Kidney epithelial cell (primary cell): ENCODE data around the gene NCAM1. TPM values are rescaled to one million over a fixed set of nuclear protein-coding genes. Genes with fewer than 3 reads are reported as not detected.
A peak's percentile ranks its signal among the peaks of the same experiment; 100 is the strongest.
"Not testable (repeated sequence)": the region's sequence is repeated elsewhere in the genome, so short reads cannot be mapped to it uniquely, and the experiment has no call there.

ENCODE experiments used
- DNase-seq: peaks from one replicate; pipeline ENCODE4 v3.0.0-alpha.2; 2010; ENCODE audit warnings: low read depth
- H3K27me3 ChIP-seq: 2 replicates; pipeline ENCODE4 v1.6.0; 2011; ENCODE audit warnings: low read length; ENCODE audit not compliant: control insufficient read depth, insufficient read depth
- H3K36me3 ChIP-seq: 2 replicates; pipeline ENCODE4 v1.5.1; 2011; ENCODE audit warnings: low read length; ENCODE audit not compliant: control insufficient read depth, insufficient read depth
- H3K4me3 ChIP-seq: 2 replicates; pipeline ENCODE4 v1.5.1; 2011; ENCODE audit warnings: low read depth, mild to moderate bottlenecking, control low read depth, low read length
- CTCF ChIP-seq: IDR thresholded peaks from 2 replicates; pipeline ENCODE4 v1.5.1; 2011; ENCODE audit warnings: mild to moderate bottlenecking, moderate library complexity, low read length, control low read depth, inconsistent platforms; ENCODE audit not compliant: insufficient read depth, poor library complexity, severe bottlenecking
- total RNA-seq: library from RNA; depleted of rRNA; stranded (reverse); fragments of >200 nt; gene quantifications from 2 replicates; pipeline ENCODE4 v1.2.3, GENCODE V29; 2015

Gene NCAM1
- total RNA-seq, 1 donor from 2014 or later: 16.5 TPM

DNA sequence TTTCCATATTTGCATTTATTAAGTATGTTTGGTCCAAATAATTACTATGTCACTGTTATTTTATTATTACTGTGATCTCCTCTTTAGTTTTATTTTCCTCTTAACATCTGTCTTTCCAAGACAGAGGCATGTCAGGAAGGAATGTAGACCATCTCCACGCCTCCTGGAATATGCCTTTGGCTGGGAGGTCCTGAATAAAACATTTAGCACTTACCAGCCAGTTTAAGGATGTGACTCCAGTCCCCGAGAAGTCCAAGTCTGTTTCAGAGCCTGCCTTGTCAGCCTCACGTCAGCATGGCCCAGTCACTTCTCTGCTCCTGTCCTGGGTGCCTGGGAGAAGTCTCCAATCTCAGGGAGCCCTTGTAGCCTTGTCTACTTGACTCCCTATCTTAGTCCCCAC is 74.5 kb downstream of the NCAM1 start:
- H3K4me3 ChIP-seq: no peak overlapping the region
- H3K27me3 ChIP-seq: no peaks in the 10 kb centered on the region
- TF ChIP-seq CTCF: no peak

GRCh38 chr11:113043698-113044097 is 82.5 kb downstream of the NCAM1 start:
- no peak for TF ChIP-seq CTCF
- no peaks in the 10 kb centered on the region for H3K27me3 ChIP-seq
- H3K4me3 ChIP-seq: no peak overlapping the region
- no peaks in the 10 kb centered on the region for H3K36me3 ChIP-seq
- no peak for DNase-seq

More for the DNA sequence above, 74.5 kb downstream of the NCAM1 start:
- no peaks in the 10 kb centered on the region for H3K36me3 ChIP-seq
- no peak for DNase-seq

DNA sequence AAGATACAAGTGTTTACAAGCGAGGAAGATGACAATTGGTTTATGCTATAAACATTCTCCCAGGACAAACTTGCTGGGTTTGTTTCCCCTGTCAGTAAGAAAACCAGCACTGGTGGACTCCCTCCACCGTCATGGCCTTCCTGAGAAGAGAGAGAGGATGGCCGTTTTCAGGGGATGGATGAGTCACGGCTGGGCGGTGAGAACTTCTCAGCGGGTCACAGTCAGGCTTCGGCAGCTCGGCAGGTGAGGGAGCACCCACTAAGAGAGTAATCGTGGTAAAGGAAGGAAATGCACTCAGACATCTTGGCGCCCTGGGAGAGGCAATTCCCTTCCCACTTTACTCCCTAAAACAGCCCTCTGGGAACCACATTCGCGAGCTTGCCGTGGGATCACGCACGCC is 83.9 kb downstream of the NCAM1 start:
- Histone ChIP-seq H3K4me3 (no peak overlapping the region), H3K27me3 (no peaks in the 10 kb centered on the region), H3K36me3 (no peaks in the 10 kb centered on the region)
- no peak for TF ChIP-seq CTCF
- no peak for DNase-seq

- Histone ChIP-seq H3K4me3 (no peak overlapping the region), H3K27me3 (no peaks in the 10 kb centered on the region), H3K36me3 (no peaks in the 10 kb centered on the region)
- no peak for DNase-seq
- TF ChIP-seq CTCF: no peak
These were observed 85.6 kb downstream of the NCAM1 start for GRCh38 chr11:113046866-113047265.

- H3K36me3 ChIP-seq: no peaks in the 10 kb centered on the region
- H3K4me3 ChIP-seq: no peak overlapping the region
- H3K27me3 ChIP-seq: no peaks in the 10 kb centered on the region
- TF ChIP-seq CTCF: no peak
- peak; percentile 18 for DNase-seq
These were observed 87.9 kb downstream of the NCAM1 start for GRCh38 chr11:113048820-113049768.

DNA sequence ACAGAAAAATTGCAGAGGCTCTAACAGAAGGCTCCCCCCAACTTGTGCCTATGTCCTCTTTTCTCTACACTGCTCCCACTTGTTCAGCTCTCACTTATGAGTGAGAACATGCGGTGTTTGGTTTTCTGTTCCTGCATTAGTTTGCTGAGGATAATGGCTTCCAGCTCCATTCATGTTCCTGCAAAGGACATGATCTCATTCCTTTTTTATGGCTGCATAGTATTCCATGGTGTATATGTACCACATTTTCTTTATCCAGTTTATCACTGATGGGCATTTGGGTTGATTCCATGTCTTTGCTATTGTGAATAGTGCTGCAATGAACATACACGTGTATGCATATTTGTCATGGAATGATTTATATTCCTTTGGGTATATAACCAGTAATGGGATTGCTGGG is 91.8 kb downstream of the NCAM1 start:
- not testable (repeated sequence) for H3K36me3 ChIP-seq, H3K27me3 ChIP-seq, DNase-seq, H3K4me3 ChIP-seq
